ENCODE results near the gene RNF166. TPM values are rescaled to one million over a fixed set of nuclear protein-coding genes. Genes with fewer than 3 reads are reported as not detected.

Gene RNF166
- total and polyA plus RNA-seq, 2 of the 13 experiments (the other 11 are each of a cell fraction or from before 2014, with no cell fraction given), result 21.4 to 23.0 TPM

GRCh38 chr16:88651276-88651988 is 54.8 kb downstream of the RNF166 start (continued):
- no peak for TF ChIP-seq PRPF4 (IDR thresholded peaks at IDR 0.05; ENCODE audit: low read depth, low read length, poor library complexity, severe bottlenecking)
- no peak; the same call in 1 of the 2 replicates for TF ChIP-seq ZBTB14 (CRISPR knock-in tag; IDR thresholded peaks at IDR 0.05)
- no peak for TF ChIP-seq ONECUT2 (CRISPR knock-in tag; IDR thresholded peaks at IDR 0.05)
- TF ChIP-seq ZNF3 (CRISPR knock-in tag; IDR thresholded peaks at IDR 0.05), result no peak
- no peak for TF ChIP-seq YEATS4 (CRISPR knock-in tag; IDR thresholded peaks at IDR 0.05; ENCODE audit: borderline replicate concordance)
- peak; percentile 65; the same call in 1 of the 2 replicates for TF ChIP-seq AHDC1 (CRISPR knock-in tag; IDR thresholded peaks at IDR 0.05; ENCODE audit: borderline replicate concordance)
- no peak for TF ChIP-seq ZNF784 (CRISPR knock-in tag; IDR thresholded peaks at IDR 0.05; ENCODE audit: borderline replicate concordance)
- peak; percentile 51; the same call in 1 of the 2 replicates for TF ChIP-seq ZNF598 (CRISPR knock-in tag; IDR thresholded peaks at IDR 0.05; ENCODE audit: borderline replicate concordance)
- peak; percentile 77 for TF ChIP-seq SRSF4 (IDR thresholded peaks at IDR 0.05; ENCODE audit: low read depth, low read length, poor library complexity, severe bottlenecking)
- peak; percentile 58; the same call in 1 of the 2 replicates for TF ChIP-seq SIN3B (IDR thresholded peaks at IDR 0.05; ENCODE audit: low read length)
